ENCODE measurements around the gene MACF1. TPM values are rescaled to one million over a fixed set of nuclear protein-coding genes. Genes with fewer than 3 reads are reported as not detected.

Gene MACF1
- polyA plus RNA-seq, 1 of the 3 experiments (the other 2 are of a cell fraction), result 37.6 TPM

DNA sequence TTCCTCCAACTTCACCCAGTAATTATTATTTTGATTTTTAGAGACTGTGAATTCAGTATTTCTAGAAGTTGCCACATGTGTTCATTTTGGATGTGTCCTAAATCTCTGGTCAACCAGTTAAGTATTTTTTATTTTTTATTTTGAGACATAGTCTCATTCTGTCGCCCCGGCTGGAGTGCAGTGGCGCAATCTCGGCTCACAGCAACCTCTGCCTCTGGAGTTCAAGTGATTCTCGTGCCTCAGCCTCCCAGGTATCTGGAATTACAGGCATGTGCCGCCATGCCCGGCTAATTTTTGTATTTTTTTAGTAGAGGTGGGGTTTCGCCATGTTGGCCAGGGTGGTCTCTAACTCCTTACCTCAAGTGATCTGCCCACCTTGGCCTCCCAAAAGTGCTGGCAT, 8.0 kb downstream of the MACF1 start (continued):
- TF ChIP-seq TAF1 (IDR thresholded peaks at IDR 0.05; ENCODE audit: borderline replicate concordance, low read depth, low read length), result no peak
- TF ChIP-seq IRF3 (IDR thresholded peaks at IDR 0.05; ENCODE audit: low read depth, low read length), result no peak
- no peak for TF ChIP-seq EZH2phosphoT487 (IDR thresholded peaks at IDR 0.05; ENCODE audit: borderline replicate concordance, low read depth)

DNA sequence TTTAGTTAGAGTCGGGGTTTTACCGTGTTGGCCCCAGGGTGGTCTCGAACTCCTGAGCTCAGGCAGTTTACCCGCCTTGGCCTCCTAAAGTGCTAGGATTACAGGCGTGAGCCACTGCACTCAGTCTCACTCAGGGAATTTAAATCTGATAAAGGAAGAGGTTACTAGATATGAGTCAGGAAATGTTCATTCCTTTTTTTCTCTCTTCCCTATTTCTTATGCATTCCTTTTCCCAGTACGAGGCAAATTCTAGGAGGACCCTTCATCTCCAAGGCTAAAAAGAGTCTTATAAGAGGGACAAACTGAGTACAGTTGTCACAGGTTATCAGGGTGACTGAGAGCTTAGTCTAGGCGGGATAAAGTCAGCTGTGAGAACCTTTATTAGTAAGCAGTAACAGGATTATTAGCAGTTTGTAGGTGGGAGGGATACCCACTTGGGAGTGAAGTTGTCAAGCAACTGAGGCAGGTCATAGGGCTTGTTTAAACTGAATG, 9.1 kb downstream of the MACF1 start:
- DNase-seq, result no peak
- H3K4me2 ChIP-seq, result peak overlapping the region; percentile 74
- H2AFZ ChIP-seq (ENCODE audit: low read depth), result no peak overlapping the region
- no peaks in the 10 kb centered on the region for H3K27me3 ChIP-seq (ENCODE audit: insufficient read depth)
- H3K4me1 ChIP-seq (ENCODE audit: control insufficient read depth in 1 of 2, insufficient read depth in 2 of 2, low read depth in 1 of 2, low read length in 1 of 2), result peaks cover 8 to 43% of the 10 kb centered on the region in 2 experiments
- ChIA-PET CTCF (interaction anchor here (0.8 to 4.5 kb wide), 4 partner anchors 14 to 115 kb away, joined by 3 to 17 read pairs (median 6); no protein-coding TSS in a partner anchor), POLR2A (no interaction called here)
- H3K79me2 ChIP-seq (ENCODE audit: insufficient read depth), result peaks cover 84% of the 10 kb centered on the region
- H3F3A ChIP-seq (replicated peaks; ENCODE audit: insufficient read depth), result peaks cover 44% of the 10 kb centered on the region
- H3K36me3 ChIP-seq (replicated peaks in 1 of 2; ENCODE audit: control insufficient read depth in 1 of 2, insufficient read depth in 2 of 2, low read length in 1 of 2), result peaks cover 0 to 14% of the 10 kb centered on the region in 2 experiments
- peak overlapping the region; percentile 56; the same call in 1 of the 2 replicates for H3K9ac ChIP-seq
- H4K20me1 ChIP-seq (ENCODE audit: insufficient read depth), result peaks cover 25% of the 10 kb centered on the region
- no peaks in the 10 kb centered on the region for H3K9me3 ChIP-seq
- peak overlapping the region in 1 of 2 experiments; percentile 28; a peak in 1 of 4 replicates for H3K4me3 ChIP-seq (ENCODE audit: low read depth in 2 of 2, low read length in 1 of 2)
- no peaks in the 10 kb centered on the region for H3K9me2 ChIP-seq
- peak overlapping the region; percentile 73 to 96; a peak in 3 of 4 replicates for H3K27ac ChIP-seq (ENCODE audit: low read depth in 2 of 2, low read length in 1 of 2)
- TF ChIP-seq NFIC (IDR thresholded peaks at IDR 0.05; ENCODE audit: borderline replicate concordance) (peak; percentile 15; the same call in 1 of the 2 replicates), EZH2phosphoT487 (IDR thresholded peaks at IDR 0.05; ENCODE audit: borderline replicate concordance, low read depth) (no peak), TAF1 (IDR thresholded peaks at IDR 0.05; ENCODE audit: borderline replicate concordance, low read depth, low read length) (no peak), JUND (IDR thresholded peaks at IDR 0.05) (peak; percentile 75), GATA2 (CRISPR knock-in tag; IDR thresholded peaks at IDR 0.05) (no peak), FOSL2 (IDR thresholded peaks at IDR 0.05; ENCODE audit: borderline replicate concordance, low read depth) (peak; percentile 79), NRF1 (IDR thresholded peaks at IDR 0.05; ENCODE audit: low read depth, low read length) (no peak), RAD21 (IDR thresholded peaks at IDR 0.05; ENCODE audit: low read length) (no peak), TCF12 (IDR thresholded peaks at IDR 0.05) (peak; percentile 62), MEF2A (IDR thresholded peaks at IDR 0.05; ENCODE audit: borderline replicate concordance, low read depth) (no peak), EP300 (IDR thresholded peaks at IDR 0.05; ENCODE audit: borderline replicate concordance in 1 of 2, low read depth in 1 of 2, low read length in 1 of 2) (peak in 1 of 2 experiments; percentile 24; a peak in 1 of 4 replicates), CHD2 (IDR thresholded peaks at IDR 0.05; ENCODE audit: low read length, partially characterized antibody) (no peak)
- TF ChIP-seq, protein P1, sequence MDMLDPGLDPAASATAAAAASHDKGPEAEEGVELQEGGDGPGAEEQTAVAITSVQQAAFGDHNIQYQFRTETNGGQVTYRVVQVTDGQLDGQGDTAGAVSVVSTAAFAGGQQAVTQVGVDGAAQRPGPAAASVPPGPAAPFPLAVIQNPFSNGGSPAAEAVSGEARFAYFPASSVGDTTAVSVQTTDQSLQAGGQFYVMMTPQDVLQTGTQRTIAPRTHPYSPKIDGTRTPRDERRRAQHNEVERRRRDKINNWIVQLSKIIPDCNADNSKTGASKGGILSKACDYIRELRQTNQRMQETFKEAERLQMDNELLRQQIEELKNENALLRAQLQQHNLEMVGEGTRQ (IDR thresholded peaks at IDR 0.05; ENCODE audit: borderline replicate concordance, low read depth, low read length), result no peak
- WGBS (ENCODE audit: low lambda C conversion rate), result 22% methylated on average over 7 of the region's 7 CpGs

Measured in SK-N-SH (cell line).